ENCODE data around the gene RBM14.

DNA sequence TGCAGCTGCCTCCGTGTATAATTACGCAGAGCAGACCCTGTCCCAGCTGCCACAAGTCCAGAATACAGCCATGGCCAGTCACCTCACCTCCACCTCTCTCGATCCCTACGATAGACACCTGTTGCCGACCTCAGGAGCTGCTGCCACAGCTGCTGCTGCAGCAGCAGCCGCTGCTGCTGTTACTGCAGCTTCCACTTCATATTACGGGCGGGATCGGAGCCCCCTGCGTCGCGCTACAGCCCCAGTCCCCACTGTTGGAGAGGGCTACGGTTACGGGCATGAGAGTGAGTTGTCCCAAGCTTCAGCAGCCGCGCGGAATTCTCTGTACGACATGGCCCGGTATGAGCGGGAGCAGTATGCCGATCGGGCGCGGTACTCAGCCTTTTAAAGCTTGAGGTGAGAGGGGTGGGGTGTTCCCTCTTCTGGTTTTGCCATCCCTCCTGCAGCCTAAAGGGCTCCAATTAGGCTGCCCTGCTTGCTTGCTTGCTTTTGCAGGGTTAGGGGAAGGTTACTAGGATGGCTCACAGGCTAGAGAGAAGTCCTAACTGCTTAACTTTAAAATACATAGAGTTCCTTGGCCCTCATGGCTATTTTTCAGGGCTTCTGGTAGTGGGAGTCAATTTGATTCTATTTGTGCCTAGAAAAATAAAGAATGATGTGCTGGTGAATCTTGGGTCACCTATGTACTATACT, 27.5 kb downstream of the RBM14 start:
- TF ChIP-seq POLR2A (IDR thresholded peaks at IDR 0.05; ENCODE audit: low read depth, low read length) (0 out of 2 replicates have a peak, but pooled peaks have one; percentile 32), POLR2AphosphoS5 (IDR thresholded peaks at IDR 0.05; ENCODE audit: low read depth, low read length) (peak; percentile 72)

All from GM12892 (cell line).